H1 (cell line): ENCODE results near the gene WDFY4. TPM values are rescaled to one million over a fixed set of nuclear protein-coding genes. Genes with fewer than 3 reads are reported as not detected.

Experiments used
- CTCF ChIA-PET: fragments of 300-600 bp; sonication (Branson Sonifier 250); formaldehyde crosslinking; loops from one replicate; lab custom pipeline; 2021; ENCODE audit not compliant: partially characterized antibody; lab: Charles Lee
- POLR2A ChIA-PET: fragments of 300-600 bp; sonication (Branson Sonifier 250); formaldehyde crosslinking; loops from one replicate; lab custom pipeline; 2021; ENCODE audit warnings: inconsistent platforms; ENCODE audit not compliant: partially characterized antibody; lab: Charles Lee
- DNase-seq, 2 experiments: peaks; one replicate each; pipeline versions ENCODE4 v3.0.0 to v3.0.0-alpha.2; 2010 to 2022; ENCODE audit warnings: low spot score in 2 of 2, low read depth in 1 of 2, mixed read lengths in 1 of 2
- FAIRE-seq: peaks from 2 replicates; lab custom pipeline; 2011; peaks lifted over from hg19 to GRCh38; lab: Jason Lieb, UNC
- H2AFZ ChIP-seq: 2 replicates; pipeline ENCODE4 v1.8.1; 2012; ENCODE audit warnings: low read length, inconsistent platforms
- H2AK5ac ChIP-seq: 2 replicates; pipeline ENCODE4 v1.6.1; 2013; ENCODE audit warnings: low read depth, low read length
- H2BK120ac ChIP-seq: replicated peaks from 2 replicates; pipeline ENCODE3; 2013; ENCODE audit warnings: low read depth, low read length, inconsistent platforms
- H2BK12ac ChIP-seq: 2 replicates; pipeline ENCODE4 v1.6.1; 2013; ENCODE audit warnings: low read depth, low read length
- H2BK15ac ChIP-seq: 2 replicates; pipeline ENCODE4 v1.6.1; 2013; ENCODE audit warnings: low read length
- H2BK20ac ChIP-seq: 2 replicates; pipeline ENCODE4 v1.6.1; 2013; ENCODE audit warnings: low read length
- H2BK5ac ChIP-seq: 2 replicates; pipeline ENCODE4 v1.6.1; 2013; ENCODE audit warnings: low read depth, low read length
- H3K14ac ChIP-seq: 2 replicates; pipeline ENCODE4 v1.6.1; 2013; ENCODE audit warnings: inconsistent platforms; ENCODE audit not compliant: insufficient read length
- H3K18ac ChIP-seq: 2 replicates; pipeline ENCODE4 v1.6.1; 2013; ENCODE audit warnings: low read length; ENCODE audit errors: extremely low read depth
- H3K23ac ChIP-seq: 2 replicates; pipeline ENCODE4 v1.6.1; 2013; ENCODE audit warnings: inconsistent platforms; ENCODE audit not compliant: insufficient read length
- H3K23me2 ChIP-seq: 2 replicates; pipeline ENCODE4 v1.6.1; 2013; ENCODE audit warnings: low read depth, low read length
- H3K27ac ChIP-seq: 2 replicates; pipeline ENCODE4 v1.6.1; 2011; ENCODE audit warnings: low read depth, low read length, inconsistent platforms
- H3K27me3 ChIP-seq, 4 experiments: replicated peaks in 1 of 4; 1 replicate in 1 of 4; 2 replicates in 3 of 4; pipeline versions ENCODE4 v1.6.1 to v1.8.1; 2011 to 2013; ENCODE audit warnings: low read length in 3 of 4, mild to moderate bottlenecking in 3 of 4, inconsistent platforms in 2 of 4, mixed read lengths in 2 of 4, moderate library complexity in 1 of 4; ENCODE audit not compliant: control insufficient read depth in 3 of 4, insufficient read depth in 3 of 4; ENCODE audit errors: extremely low read depth in 1 of 4
- H3K36me3 ChIP-seq, 4 experiments: 2 replicates each; pipeline versions ENCODE4 v1.6.1 to v1.8.1; 2011 to 2013; ENCODE audit warnings: mild to moderate bottlenecking in 4 of 4, low read length in 3 of 4, moderate library complexity in 2 of 4, control low read depth in 1 of 4, inconsistent platforms in 1 of 4; ENCODE audit not compliant: insufficient read depth in 4 of 4, control insufficient read depth in 2 of 4
- H3K4ac ChIP-seq: replicated peaks from 2 replicates; pipeline ENCODE3; 2013; ENCODE audit warnings: low read length, low read depth, mixed read lengths, inconsistent platforms; ENCODE audit not compliant: insufficient read length
- H3K4me1 ChIP-seq, 4 experiments: replicated peaks in 1 of 4; 1 replicate in 1 of 4; 2 replicates in 3 of 4; pipeline versions ENCODE4 v1.6.1 to v1.8.1; 2011 to 2013; ENCODE audit warnings: low read length in 3 of 4, inconsistent platforms in 2 of 4, mixed read lengths in 1 of 4; ENCODE audit not compliant: insufficient read depth in 4 of 4, control insufficient read depth in 3 of 4
- H3K4me2 ChIP-seq, 2 experiments: 2 replicates each; pipeline versions ENCODE4 v1.6.1 to v1.8.1; 2011 to 2013; ENCODE audit warnings: low read depth in 2 of 2, low read length in 2 of 2, control low read depth in 1 of 2, inconsistent platforms in 1 of 2, mild to moderate bottlenecking in 1 of 2; ENCODE audit not compliant: insufficient read depth in 1 of 2
- H3K4me3 ChIP-seq, 4 experiments: fragments of 200-600, 300-600 bp in 1 of 4; sonication (generic), shearing (Covaris generic), sonication (Bioruptor Twin) in 1 of 4; 2 replicates each; pipeline versions ENCODE4 v1.5.1 to v1.8.1; 2011 to 2016; ENCODE audit warnings: low read length in 4 of 4, low read depth in 3 of 4, control low read depth in 2 of 4, inconsistent platforms in 2 of 4, mild to moderate bottlenecking in 2 of 4, mixed read lengths in 1 of 4, moderate library complexity in 1 of 4; ENCODE audit not compliant: insufficient read depth in 2 of 4; ENCODE audit errors: extremely low read depth in 1 of 4
- H3K56ac ChIP-seq: replicated peaks from 2 replicates; pipeline ENCODE3; 2013; ENCODE audit warnings: low read depth, mild to moderate bottlenecking, mixed read lengths, low read length, inconsistent platforms; ENCODE audit not compliant: insufficient read length
- H3K79me1 ChIP-seq: 2 replicates; pipeline ENCODE4 v1.6.1; 2013; ENCODE audit warnings: low read depth, low read length, control low read depth
- H3K79me2 ChIP-seq, 2 experiments: 2 replicates each; pipeline versions ENCODE4 v1.6.1 to v1.8.1; 2012 to 2013; ENCODE audit warnings: low read length in 2 of 2, mild to moderate bottlenecking in 2 of 2, inconsistent platforms in 1 of 2; ENCODE audit not compliant: insufficient read depth in 2 of 2, control insufficient read depth in 1 of 2
- H3K9ac ChIP-seq, 4 experiments: replicated peaks in 1 of 4; 1 replicate in 1 of 4; 2 replicates in 3 of 4; pipeline versions ENCODE4 v1.6.1 to v1.8.1; 2011 to 2013; ENCODE audit warnings: low read depth in 3 of 4, low read length in 3 of 4, control low read depth in 2 of 4, mild to moderate bottlenecking in 2 of 4, moderate library complexity in 2 of 4, inconsistent platforms in 1 of 4; ENCODE audit errors: extremely low read depth in 1 of 4
- H3K9me3 ChIP-seq, 2 experiments: 2 replicates each; pipeline versions ENCODE4 v1.6.1 to v1.8.1; 2012 to 2013; ENCODE audit warnings: mild to moderate bottlenecking in 2 of 2, moderate library complexity in 2 of 2, control low read depth in 1 of 2, inconsistent platforms in 1 of 2, low read depth in 1 of 2, low read length in 1 of 2, mixed read lengths in 1 of 2; ENCODE audit not compliant: insufficient read depth in 2 of 2
- H4K20me1 ChIP-seq, 2 experiments: replicated peaks in 1 of 2; 2 replicates each; pipeline versions ENCODE3 to v1.8.1; 2011 to 2013; ENCODE audit warnings: inconsistent platforms in 2 of 2, low read length in 2 of 2, mild to moderate bottlenecking in 1 of 2; ENCODE audit not compliant: insufficient read depth in 2 of 2, control insufficient read depth in 1 of 2
- H4K5ac ChIP-seq: 2 replicates; pipeline ENCODE4 v1.6.1; 2013; ENCODE audit warnings: low read length, low read depth, mixed read lengths, inconsistent platforms; ENCODE audit not compliant: insufficient read length
- H4K8ac ChIP-seq: 2 replicates; pipeline ENCODE4 v1.8.0; 2013; ENCODE audit warnings: mild to moderate bottlenecking, moderate library complexity, low read length, inconsistent platforms; ENCODE audit not compliant: insufficient read depth; ENCODE audit errors: extremely low read depth
- H4K91ac ChIP-seq: replicated peaks from 2 replicates; pipeline ENCODE3; 2013; ENCODE audit warnings: low read length, mixed read lengths, inconsistent platforms; ENCODE audit not compliant: insufficient read length
- CBX5 ChIP-seq: fragments of 300-800, 300-1000 bp; sonication (generic); IDR thresholded peaks from 2 replicates; pipeline ENCODE4 v1.7.1; 2016; ENCODE audit warnings: antibody characterized with exemption, low read length, low read depth
- HDAC6 ChIP-seq: IDR thresholded peaks from one replicate; pipeline ENCODE4 v1.7.1; 2012; ENCODE audit warnings: low read depth, mild to moderate bottlenecking, inconsistent platforms, low read length, moderate library complexity
- RNF2 ChIP-seq: fragments of 200-900, 300-1000 bp; sonication (generic); IDR thresholded peaks from 2 replicates; pipeline ENCODE4 v1.7.1; 2016; ENCODE audit warnings: borderline replicate concordance, low read depth, mild to moderate bottlenecking, antibody characterized with exemption, low read length; ENCODE audit not compliant: poor library complexity, severe bottlenecking; ENCODE audit errors: missing control alignments
- WGBS, 2 experiments: shearing (Covaris generic) in 1 of 2; methylation state at CpG; one replicate each; pipeline versions ENCODE4 v1.1.6 to v1.1.7; 2013 to 2015; ENCODE audit warnings: low lambda C conversion rate in 2 of 2, mixed read lengths in 2 of 2, inconsistent platforms in 1 of 2, low coverage in 1 of 2, missing lambda C conversion rate in 1 of 2; ENCODE audit not compliant: insufficient replicate concordance in 2 of 2, insufficient coverage in 1 of 2, insufficient read length in 1 of 2; ENCODE audit errors: extremely low coverage in 1 of 2, missing lambda C conversion rate in 1 of 2; 5-methylcytosine and 5-hydroxymethylcytosine counted together
- polyA plus RNA-seq, 7 experiments: library from polyadenylated mRNA; depleted of rRNA in 3 of 7; stranded (reverse) in 5 of 7; unstranded in 2 of 7; fragments of >200 nt in 5 of 7; fragments of 200-250 nt in 2 of 7; gene quantifications; 1 replicate in 5 of 7; 2 replicates in 1 of 7; 4 replicates in 1 of 7; pipeline versions ENCODE4 v1.2.1 to v1.2.3, GENCODE V29; 2011 to 2013; ENCODE audit warnings: missing spikeins in 2 of 7, mixed read lengths in 2 of 7
- total RNA-seq: library from RNA; stranded (reverse); fragmentation: NEBNext Ultra II Directional; extraction: Animal tissue kit (Norgen Biotek cat#: 25700); gene quantifications from 2 replicates; pipeline ENCODE4 v1.2.1, GENCODE V29; 2021

The WDFY4 gene
- total and polyA plus RNA-seq, 2 of the 8 experiments (the other 6 are each of a cell fraction or from before 2014, with no cell fraction given): not detected

GRCh38 chr10:48944171-48944570 lies 259.5 kb downstream of the WDFY4 start:
- Histone ChIP-seq H4K20me1 (peaks cover 0 to 1% of the 10 kb centered on the region in 2 experiments), H2BK12ac (no peak overlapping the region), H3K18ac (no peak overlapping the region), H4K5ac (no peak overlapping the region), H3K14ac (no peak overlapping the region), H2BK5ac (no peak overlapping the region), H2BK15ac (no peak overlapping the region), H4K8ac (no peak overlapping the region), H2BK20ac (no peak overlapping the region), H3K36me3 (no peaks in the 10 kb centered on the region), H2AK5ac (no peak overlapping the region), H3K56ac (no peak overlapping the region), H3K4me3 (no peak overlapping the region), H3K4me1 (no peaks in the 10 kb centered on the region), H3K4me2 (no peak overlapping the region), H3K9me3 (no peaks in the 10 kb centered on the region), H2AFZ (no peak overlapping the region), H3K79me2 (no peaks in the 10 kb centered on the region), H3K27ac (no peak overlapping the region), H3K23me2 (no peaks in the 10 kb centered on the region), H3K23ac (no peak overlapping the region), H3K27me3 (no peaks in the 10 kb centered on the region; a peak in 1 of 7 replicates), H3K4ac (no peak overlapping the region), H3K9ac (no peak overlapping the region), H2BK120ac (no peak overlapping the region), H4K91ac (no peak overlapping the region), H3K79me1 (no peaks in the 10 kb centered on the region)
- POLR2A ChIA-PET: no interaction called here
- FAIRE-seq: no peak
- CTCF ChIA-PET: no interaction called here
- no peak for DNase-seq
- 100% methylated on average over 3 of the region's 3 CpGs; no CpG with 5 or more reads in 1 of the 2 experiments for WGBS, 2 experiments
- no peak for TF ChIP-seq CBX5
- TF ChIP-seq RNF2: no peak
- no peak for TF ChIP-seq HDAC6
